ENCODE results near the gene KCND3. TPM values are rescaled to one million over a fixed set of nuclear protein-coding genes. Genes with fewer than 3 reads are reported as not detected.

Gene KCND3
- total and polyA plus RNA-seq, 2 donors (not counting 3 experiments of a cell fraction or from before 2014, with no cell fraction given) = 0.03 TPM; not detected in 1

GRCh38 chr1:111850109-111850508 lies 139.4 kb downstream of the KCND3 start:
- Histone ChIP-seq H3K4me2 (ENCODE audit: insufficient read depth, low read length) (no peak overlapping the region), H4K20me1 (replicated peaks; ENCODE audit: control insufficient read depth, extremely low read depth, insufficient read depth, low read length) (no peaks in the 10 kb centered on the region), H3K4me3 (replicated peaks in 1 of 3; ENCODE audit: insufficient read depth in 1 of 3, low read depth in 1 of 3, low read length in 3 of 3) (no peak overlapping the region), H3K27me3 (ENCODE audit: control insufficient read depth in 2 of 2, insufficient read depth in 2 of 2, low read length in 2 of 2) (no peaks in the 10 kb centered on the region), H3K9me1 (replicated peaks; ENCODE audit: control insufficient read depth, extremely low read depth, insufficient read depth, low read length) (no peaks in the 10 kb centered on the region), H3K36me3 (ENCODE audit: control insufficient read depth in 2 of 2, extremely low read depth in 1 of 2, insufficient read depth in 2 of 2, low read length in 2 of 2) (no peaks in the 10 kb centered on the region), H3K4me1 (ENCODE audit: control insufficient read depth, extremely low read depth, insufficient read depth, low read length) (no peaks in the 10 kb centered on the region), H3K9me3 (replicated peaks; ENCODE audit: control insufficient read depth, insufficient read depth, low read length) (no peaks in the 10 kb centered on the region), H3K27ac (ENCODE audit: insufficient read depth, low read depth, low read length) (no peak overlapping the region), H2AFZ (ENCODE audit: low read depth, low read length) (no peak overlapping the region), H3K79me2 (ENCODE audit: control insufficient read depth, insufficient read depth, low read length) (no peaks in the 10 kb centered on the region), H3K9ac (replicated peaks; ENCODE audit: extremely low read depth, insufficient read depth, low read length) (no peak overlapping the region)
- dilution Hi-C loops (cut with MboI; ENCODE audit: extremely low pct_ligation_motif_present, low sequenced_read_pairs) = no loop called here
- CTCF ChIA-PET = no interaction called here
- POLR2A ChIA-PET = no interaction called here
- TF ChIP-seq GATA2 (IDR thresholded peaks at IDR 0.05; ENCODE audit: insufficient read depth, insufficient read length, low read depth, low read length) = no peak
- TF ChIP-seq MYC (IDR thresholded peaks at IDR 0.05; ENCODE audit: low read depth, low read length) = no peak
- TF ChIP-seq POLR2A (IDR thresholded peaks at IDR 0.05; ENCODE audit: low read depth, low read length) = no peak
- TF ChIP-seq, protein P1, sequence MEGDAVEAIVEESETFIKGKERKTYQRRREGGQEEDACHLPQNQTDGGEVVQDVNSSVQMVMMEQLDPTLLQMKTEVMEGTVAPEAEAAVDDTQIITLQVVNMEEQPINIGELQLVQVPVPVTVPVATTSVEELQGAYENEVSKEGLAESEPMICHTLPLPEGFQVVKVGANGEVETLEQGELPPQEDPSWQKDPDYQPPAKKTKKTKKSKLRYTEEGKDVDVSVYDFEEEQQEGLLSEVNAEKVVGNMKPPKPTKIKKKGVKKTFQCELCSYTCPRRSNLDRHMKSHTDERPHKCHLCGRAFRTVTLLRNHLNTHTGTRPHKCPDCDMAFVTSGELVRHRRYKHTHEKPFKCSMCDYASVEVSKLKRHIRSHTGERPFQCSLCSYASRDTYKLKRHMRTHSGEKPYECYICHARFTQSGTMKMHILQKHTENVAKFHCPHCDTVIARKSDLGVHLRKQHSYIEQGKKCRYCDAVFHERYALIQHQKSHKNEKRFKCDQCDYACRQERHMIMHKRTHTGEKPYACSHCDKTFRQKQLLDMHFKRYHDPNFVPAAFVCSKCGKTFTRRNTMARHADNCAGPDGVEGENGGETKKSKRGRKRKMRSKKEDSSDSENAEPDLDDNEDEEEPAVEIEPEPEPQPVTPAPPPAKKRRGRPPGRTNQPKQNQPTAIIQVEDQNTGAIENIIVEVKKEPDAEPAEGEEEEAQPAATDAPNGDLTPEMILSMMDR (IDR thresholded peaks at IDR 0.05; ENCODE audit: extremely low read depth in 1 of 2, insufficient read depth in 1 of 2, low read depth in 1 of 2, low read length in 2 of 2) = no peak
- TF ChIP-seq POLR2AphosphoS5 (IDR thresholded peaks at IDR 0.05; ENCODE audit: insufficient read depth, low read depth, low read length) = no peak
- TF ChIP-seq MAX (IDR thresholded peaks at IDR 0.05; ENCODE audit: insufficient read depth, insufficient read length) = no peak
- TF ChIP-seq EZH2 (IDR thresholded peaks at IDR 0.05; ENCODE audit: borderline replicate concordance, low read depth, low read length, severe bottlenecking) = no peak
- no peak for TF ChIP-seq FOS (IDR thresholded peaks at IDR 0.05; ENCODE audit: borderline replicate concordance, insufficient read depth, low read length)
- no peak for TF ChIP-seq JUN (IDR thresholded peaks at IDR 0.05; ENCODE audit: borderline replicate concordance, insufficient read depth, insufficient read length, low read depth)
- intact Hi-C loops (cut with micrococcal nuclease) = no loop called here
- DNase-seq (ENCODE audit: low read depth, low spot score) (no peak), FAIRE-seq (no peak)
- BruUV-seq (replicated peaks) = no TSS peak

Measured in endothelial cell of umbilical vein (primary cell).